Smooth muscle cell of the brain vasculature (primary cell): ENCODE measurements around the gene RGPD6.
"Not testable (repeated sequence)": the region's sequence is repeated elsewhere in the genome, so short reads cannot be mapped to it uniquely, and the experiment has no call there.

Experiments used
- DNase-seq: peaks from one replicate; pipeline ENCODE4 v3.0.0-alpha.2; 2012; ENCODE audit warnings: low read depth, low spot score

The RGPD6 gene

GRCh38 chr2:110481200-110481599 lies 95.8 kb downstream of the RGPD6 start:
- not testable (repeated sequence) for DNase-seq

DNA sequence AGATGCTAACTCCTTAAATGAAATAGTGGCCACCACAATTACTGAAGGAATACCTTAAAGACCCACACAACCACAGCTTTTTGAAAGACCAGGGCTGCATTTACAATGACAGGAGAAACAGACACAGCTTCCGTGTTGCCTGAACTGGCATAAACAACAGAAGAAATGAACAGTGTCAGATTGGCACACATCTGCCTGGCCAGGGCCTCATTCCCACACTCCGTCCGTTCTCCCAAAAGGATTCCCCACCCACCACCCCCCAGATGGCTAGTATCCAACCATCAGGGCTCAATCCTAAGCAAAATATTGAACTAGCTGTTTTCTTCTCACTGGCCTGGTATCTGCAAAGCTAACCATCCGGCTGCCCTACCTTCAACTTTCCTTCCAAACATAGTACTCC lies 96.9 kb downstream of the RGPD6 start:
- DNase-seq = not testable (repeated sequence)

DNA sequence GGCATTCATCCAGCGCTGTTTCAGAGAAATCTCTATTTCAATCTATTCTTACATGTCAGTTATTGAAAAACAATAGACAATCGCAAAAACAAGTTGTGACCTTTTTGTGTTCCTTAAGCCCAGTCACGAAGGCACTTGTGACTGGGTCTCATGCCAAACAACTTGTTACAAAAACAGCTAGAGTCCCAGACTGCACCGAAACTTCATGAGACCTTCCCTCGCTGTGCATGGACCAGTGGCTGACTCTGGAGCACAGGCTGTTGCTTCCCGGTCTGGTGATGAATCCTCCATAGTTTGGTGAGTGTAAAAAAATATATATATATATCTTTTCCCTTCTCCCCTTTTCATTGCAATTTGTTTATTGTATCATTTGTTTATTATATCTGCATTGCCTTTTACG lies 99.7 kb downstream of the RGPD6 start:
- DNase-seq = not testable (repeated sequence)

DNA sequence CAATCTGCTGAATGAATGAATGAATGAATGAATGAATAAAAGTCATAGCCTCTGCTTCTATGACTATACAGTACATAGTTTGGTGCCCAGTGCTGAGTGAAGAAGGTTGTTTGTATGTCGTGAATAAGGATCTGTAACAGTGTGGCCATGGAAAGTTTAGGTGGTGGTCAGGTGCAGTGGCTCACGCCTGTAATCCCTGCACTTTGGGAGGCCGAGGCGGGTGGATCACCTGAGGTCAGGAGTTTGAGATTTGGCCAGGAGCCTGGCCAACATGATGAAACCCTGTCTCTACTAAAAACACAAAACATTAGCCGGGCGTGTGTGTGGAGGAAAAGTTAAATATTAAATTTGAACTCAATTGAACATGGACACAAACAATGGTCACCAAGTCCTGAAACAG lies 100.1 kb downstream of the RGPD6 start:
- not testable (repeated sequence) for DNase-seq

DNA sequence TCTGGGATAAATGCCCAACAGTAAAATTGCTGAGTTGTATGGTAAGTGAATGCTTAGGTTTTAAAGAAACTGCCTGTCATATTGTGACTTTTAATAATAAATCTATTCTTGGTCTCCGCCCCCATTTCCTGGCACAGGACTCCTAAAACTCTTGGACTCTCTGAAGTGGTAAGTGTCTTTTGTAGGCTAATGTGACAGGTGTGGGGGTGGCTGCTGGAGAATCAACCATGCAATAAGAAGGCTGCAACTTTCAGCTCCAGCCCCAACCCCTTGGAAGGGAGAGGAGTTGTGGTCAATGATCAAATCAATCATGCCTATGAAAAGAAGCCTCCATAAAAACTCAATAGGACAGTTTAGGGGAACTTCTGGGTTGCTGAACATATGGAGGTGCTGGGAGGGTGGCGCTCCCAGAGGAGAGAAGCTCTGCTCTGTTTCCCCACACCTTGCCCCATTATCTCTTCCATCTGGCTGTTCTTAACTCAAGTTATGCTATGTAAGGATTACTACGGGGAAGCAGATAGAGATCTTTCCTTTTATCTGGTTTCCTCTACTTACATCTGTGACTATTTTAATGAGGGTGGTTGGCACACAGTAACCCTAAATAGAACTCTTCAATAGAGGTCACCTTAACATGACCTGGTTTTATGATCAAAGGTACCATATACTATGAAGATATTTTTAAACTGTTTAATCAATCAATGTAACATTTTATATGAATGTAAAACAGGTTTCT lies 101.2 kb downstream of the RGPD6 start:
- not testable (repeated sequence) for DNase-seq

GRCh38 chr2:110474898-110475297 lies 102.1 kb downstream of the RGPD6 start:
- not testable (repeated sequence) for DNase-seq

- DNase-seq = not testable (repeated sequence)
These were observed 104.0 kb downstream of the RGPD6 start for GRCh38 chr2:110473059-110473358.

DNA sequence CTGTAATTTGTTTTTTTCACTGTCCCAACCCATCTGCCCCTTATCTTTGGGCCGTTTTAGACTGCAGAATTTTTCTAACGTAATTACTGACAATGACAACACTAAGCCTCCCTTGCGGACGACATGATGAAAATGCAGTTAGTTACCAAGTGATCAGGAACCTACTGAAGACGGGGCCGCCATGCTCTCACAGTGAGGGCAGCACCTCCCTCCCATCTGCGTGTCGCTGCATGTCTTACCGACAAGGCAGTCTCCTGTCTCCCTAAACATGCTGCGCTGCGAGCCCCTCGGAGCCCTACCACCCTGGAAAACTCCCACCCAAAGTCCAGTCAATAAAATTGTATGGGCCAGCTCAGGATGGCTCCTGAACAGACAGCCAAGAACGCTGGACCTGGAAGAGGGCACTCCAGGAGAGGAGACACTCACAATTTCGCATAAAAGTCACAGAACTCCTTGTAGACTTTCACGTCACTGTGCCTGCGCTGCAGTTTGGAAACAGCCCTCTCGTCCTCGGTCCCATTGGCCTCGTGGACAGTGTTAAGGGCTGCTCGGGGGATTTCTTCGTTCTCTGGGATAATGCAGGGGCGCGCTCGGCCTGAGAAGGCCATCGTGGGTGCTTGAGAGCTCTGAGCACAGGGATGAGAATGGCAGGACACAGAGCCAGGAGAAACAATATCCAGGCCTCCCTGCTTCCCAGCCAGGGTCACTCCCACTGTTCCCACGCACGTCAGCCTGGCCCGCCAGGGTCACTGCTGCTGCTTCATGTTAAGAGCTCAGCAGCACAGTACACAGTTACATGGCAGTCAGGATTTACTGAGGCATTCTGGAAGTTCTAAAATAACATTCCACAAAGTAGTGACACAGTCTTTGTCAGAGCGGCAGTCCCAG lies 104.6 kb downstream of the RGPD6 start, which contains the start of gene LIMS4:
LIMS4 (minus strand) TSS at position 646 of the 888 bp plus-strand sequence; CDS start at position 608, 38 bp downstream.
- not testable (repeated sequence) for DNase-seq

DNA sequence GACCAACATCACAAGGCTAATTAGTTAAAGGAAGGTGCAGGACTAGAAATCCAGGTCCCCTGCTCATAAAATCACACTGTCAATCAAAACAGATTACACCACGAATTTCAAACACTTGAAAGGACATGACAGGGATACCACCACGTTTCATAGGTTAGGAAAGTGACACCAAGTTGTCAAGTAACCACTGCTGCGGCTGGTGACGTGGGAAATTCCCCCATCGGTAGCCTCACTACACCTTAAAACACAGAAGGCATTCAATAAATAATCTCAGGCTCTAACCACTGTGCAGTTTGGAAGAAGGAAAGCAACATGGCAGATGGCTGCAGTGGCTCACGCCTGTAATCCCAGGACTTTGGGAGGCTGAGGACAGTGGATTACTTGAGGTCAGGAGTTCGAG lies 108.1 kb downstream of the RGPD6 start:
- not testable (repeated sequence) for DNase-seq

GRCh38 chr2:110465312-110465711 lies 111.7 kb downstream of the RGPD6 start:
- DNase-seq = not testable (repeated sequence)
